CD4-positive, alpha-beta T cell (primary cell): Measurements from ENCODE around the gene SMOC2. TPM values are rescaled to one million over a fixed set of nuclear protein-coding genes. Genes with fewer than 3 reads are reported as not detected.

Experiments used
- ATAC-seq: fragments of 200-7000 bp; cut with Tn5 transposase; one replicate; pipeline ENCODE4 v1.10.0; 2022; ENCODE audit warnings: mild to moderate bottlenecking; ENCODE audit not compliant: poor library complexity
- CTCF ChIA-PET: fragments of 350-600 bp; sonication (Branson Sonifier 250); formaldehyde crosslinking; loops from one replicate; lab custom pipeline; 2021; ENCODE audit warnings: antibody characterized with exemption, inconsistent platforms; lab: Charles Lee
- POLR2A ChIA-PET: fragments of 350-600 bp; sonication (Branson Sonifier 250); formaldehyde crosslinking; loops from one replicate; lab custom pipeline; 2021; ENCODE audit warnings: antibody characterized with exemption, inconsistent platforms; lab: Charles Lee
- DNase-seq, 14 experiments: peaks; one replicate each; pipeline ENCODE4 v3.0.0-alpha.2; 2013 to 2020; ENCODE audit warnings: mixed read lengths in 2 of 14
- H3K27ac ChIP-seq, 2 donors: one replicate each; pipeline versions ENCODE4 v1.5.1 to v1.7.0; 2013; ENCODE audit warnings: low read length in 2 of 2, low read depth in 1 of 2, mild to moderate bottlenecking in 1 of 2
- H3K27me3 ChIP-seq, 2 experiments: 1 replicate in 1 of 2; 2 replicates in 1 of 2; pipeline versions ENCODE4 v1.6.1 to v1.7.0; 2013; ENCODE audit warnings: low read length in 2 of 2, control low read depth in 1 of 2, mild to moderate bottlenecking in 1 of 2, moderate library complexity in 1 of 2; ENCODE audit not compliant: insufficient read depth in 2 of 2, control insufficient read depth in 1 of 2
- H3K36me3 ChIP-seq: one replicate; pipeline ENCODE4 v1.6.1; 2013; ENCODE audit warnings: low read length, control low read depth; ENCODE audit not compliant: insufficient read depth
- H3K4me1 ChIP-seq: one replicate; pipeline ENCODE4 v1.6.1; 2013; ENCODE audit warnings: low read length, control low read depth; ENCODE audit not compliant: insufficient read depth
- H3K4me3 ChIP-seq: one replicate; pipeline ENCODE4 v1.5.1; 2013; ENCODE audit warnings: mild to moderate bottlenecking, low read length, moderate library complexity
- H3K9me3 ChIP-seq, 2 experiments: 1 replicate in 1 of 2; 2 replicates in 1 of 2; pipeline versions ENCODE4 v1.6.1 to v1.7.0; 2013; ENCODE audit warnings: low read length in 2 of 2, mild to moderate bottlenecking in 2 of 2, control low read depth in 1 of 2, moderate library complexity in 1 of 2; ENCODE audit not compliant: control insufficient read depth in 1 of 2, insufficient read depth in 1 of 2
- H3K27ac Mint-ChIP-seq: one replicate; pipeline ENCODE4 v1.8.0; 2020; ENCODE audit warnings: mixed read lengths
- H3K27me3 Mint-ChIP-seq: one replicate; pipeline ENCODE4 v1.8.0; 2021; ENCODE audit warnings: mixed read lengths
- H3K36me3 Mint-ChIP-seq: one replicate; pipeline ENCODE4 v1.8.0; 2021; ENCODE audit warnings: low read depth, mixed read lengths
- H3K4me1 Mint-ChIP-seq: one replicate; pipeline ENCODE4 v1.8.0; 2021; ENCODE audit warnings: low read depth, mixed read lengths
- H3K4me3 Mint-ChIP-seq: one replicate; pipeline ENCODE4 v1.8.0; 2020; ENCODE audit warnings: mild to moderate bottlenecking, mixed read lengths
- H3K9me3 Mint-ChIP-seq: one replicate; pipeline ENCODE4 v1.8.0; 2020; ENCODE audit warnings: mixed read lengths
- CTCF ChIP-seq: fragments of 200-600 bp; IDR thresholded peaks from one replicate; pipeline ENCODE4 v1.8.0; 2022; ENCODE audit warnings: antibody characterized with exemption, mild to moderate bottlenecking
- intact Hi-C, 2 experiments: fragments of 100-400 bp; cut with DNase I in 1 of 2; cut with micrococcal nuclease in 1 of 2; formaldehyde crosslinking; loops; one replicate each; pipeline versions ENCODE4 v1.15.1 to v1.9.0; 2023 to 2025; cut with DNase I, micrococcal nuclease
- total RNA-seq, 174 experiments: library from RNA in 2 of 174; stranded (reverse) in 2 of 174; gene quantifications; one replicate each; pipeline ENCODE4 v1.2.3 and lab custom pipeline; 2021 to 2026

The SMOC2 gene
- total RNA-seq, 2 experiments from 2014 or later = not detected

GRCh38 chr6:168538892-168539811, 98.2 kb downstream of the SMOC2 start:
- no peak for TF ChIP-seq CTCF
- intact Hi-C loops = no loop called here

GRCh38 chr6:168540713-168541291, 99.8 kb downstream of the SMOC2 start:
- H3K4me3 ChIP-seq = no peak overlapping the region
- no peaks in the 10 kb centered on the region for H3K9me3 ChIP-seq
- Mint-ChIP-seq H3K27me3 (peaks cover 11% of the 10 kb centered on the region), H3K4me3 (no peak overlapping the region), H3K27ac (no peak overlapping the region), H3K9me3 (no peaks in the 10 kb centered on the region), H3K36me3 (no peaks in the 10 kb centered on the region), H3K4me1 (no peaks in the 10 kb centered on the region)
- CTCF ChIA-PET = no interaction called here
- no peaks in the 10 kb centered on the region for H3K27me3 ChIP-seq
- H3K27ac ChIP-seq = no peak overlapping the region
- DNase-seq = no peak
- H3K4me1 ChIP-seq = no peaks in the 10 kb centered on the region
- no peak for ATAC-seq
- H3K36me3 ChIP-seq = no peaks in the 10 kb centered on the region
- intact Hi-C loops = no loop called here
- POLR2A ChIA-PET = no interaction called here
- no peak for TF ChIP-seq CTCF

More at GRCh38 chr6:168538892-168539811, 98.2 kb downstream of the SMOC2 start:
- Histone ChIP-seq H3K36me3 (no peaks in the 10 kb centered on the region), H3K4me1 (no peaks in the 10 kb centered on the region), H3K4me3 (no peak overlapping the region), H3K27ac (no peak overlapping the region), H3K9me3 (no peaks in the 10 kb centered on the region), H3K27me3 (no peaks in the 10 kb centered on the region)
- Mint-ChIP-seq H3K4me1 (no peaks in the 10 kb centered on the region), H3K4me3 (no peak overlapping the region), H3K27me3 (peaks cover 11% of the 10 kb centered on the region), H3K27ac (no peak overlapping the region), H3K36me3 (no peaks in the 10 kb centered on the region), H3K9me3 (no peaks in the 10 kb centered on the region)
- ChIA-PET CTCF (no interaction called here), POLR2A (no interaction called here)
- ATAC-seq = no peak
- no peak for DNase-seq

- H3K36me3 Mint-ChIP-seq = no peaks in the 10 kb centered on the region
- ATAC-seq (no peak), DNase-seq (no peak)
- CTCF ChIA-PET = no interaction called here
- H3K4me1 ChIP-seq = no peaks in the 10 kb centered on the region
- no peak overlapping the region for H3K4me3 ChIP-seq
- no peaks in the 10 kb centered on the region for H3K36me3 ChIP-seq
- no peaks in the 10 kb centered on the region for H3K27me3 ChIP-seq
- H3K27ac ChIP-seq = no peak overlapping the region
- no peaks in the 10 kb centered on the region for H3K4me1 Mint-ChIP-seq
- no peak overlapping the region for H3K27ac Mint-ChIP-seq
- peaks cover 11% of the 10 kb centered on the region for H3K27me3 Mint-ChIP-seq
- no peaks in the 10 kb centered on the region for H3K9me3 ChIP-seq
- H3K9me3 Mint-ChIP-seq = no peaks in the 10 kb centered on the region
- no peak for TF ChIP-seq CTCF
- POLR2A ChIA-PET = no interaction called here
- intact Hi-C loops = no loop called here
- no peak overlapping the region for H3K4me3 Mint-ChIP-seq
Observed at GRCh38 chr6:168541307-168541706, 100.3 kb downstream of the SMOC2 start.
